HG02588 (cell line): ENCODE measurements around the gene KCNJ18.
"Not testable (repeated sequence)": the region's sequence is repeated elsewhere in the genome, so short reads cannot be mapped to it uniquely, and the experiment has no call there.

Experiments used
- ATAC-seq: cut with Tn5 transposase; IDR thresholded peaks from one replicate; pipeline ENCODE4 v1.9.1; 2021; ENCODE audit warnings: mild to moderate bottlenecking, moderate library complexity; ENCODE audit not compliant: unreplicated experiment

Gene KCNJ18

DNA sequence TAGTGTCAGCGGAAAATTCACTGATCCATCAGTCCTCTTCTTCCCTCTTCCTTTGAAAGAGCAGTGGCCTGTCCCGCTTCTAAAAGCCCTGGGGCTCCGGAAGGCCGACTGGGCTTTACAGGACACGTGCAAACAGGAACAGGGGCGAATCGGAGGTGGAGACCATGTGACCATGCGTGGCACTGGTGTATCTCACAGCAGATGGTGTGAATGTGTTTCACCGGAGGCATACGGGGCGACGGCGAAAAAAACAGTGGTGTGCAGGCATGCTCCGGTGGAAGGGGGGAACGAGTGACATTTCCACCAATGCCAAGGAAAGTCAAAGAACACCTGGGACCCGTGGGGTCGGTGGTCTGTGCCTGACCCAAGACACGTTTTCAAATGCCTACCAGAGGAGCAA, 8.4 kb upstream of the KCNJ18 start:
- not testable (repeated sequence) for ATAC-seq

DNA sequence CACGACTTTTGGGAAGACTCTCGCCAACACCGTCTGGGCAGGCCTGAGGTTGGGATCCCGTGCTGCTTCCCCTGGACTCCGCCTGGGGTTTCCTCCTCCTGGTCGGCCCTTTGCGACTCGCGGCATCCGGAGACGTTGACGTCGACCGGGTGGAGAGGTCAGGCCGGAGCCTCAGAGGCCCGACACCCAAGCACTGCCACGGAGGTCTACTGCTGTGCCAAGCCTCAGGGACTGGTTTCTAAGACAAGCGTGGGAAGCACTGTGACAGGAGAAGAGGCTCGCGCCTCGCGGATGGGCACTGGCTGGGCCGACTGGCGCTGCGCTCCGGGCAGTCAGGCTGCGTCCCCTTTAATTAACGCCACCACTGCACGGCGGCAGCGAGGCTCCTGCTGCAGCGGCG, 7.9 kb upstream of the KCNJ18 start:
- ATAC-seq: not testable (repeated sequence)

DNA sequence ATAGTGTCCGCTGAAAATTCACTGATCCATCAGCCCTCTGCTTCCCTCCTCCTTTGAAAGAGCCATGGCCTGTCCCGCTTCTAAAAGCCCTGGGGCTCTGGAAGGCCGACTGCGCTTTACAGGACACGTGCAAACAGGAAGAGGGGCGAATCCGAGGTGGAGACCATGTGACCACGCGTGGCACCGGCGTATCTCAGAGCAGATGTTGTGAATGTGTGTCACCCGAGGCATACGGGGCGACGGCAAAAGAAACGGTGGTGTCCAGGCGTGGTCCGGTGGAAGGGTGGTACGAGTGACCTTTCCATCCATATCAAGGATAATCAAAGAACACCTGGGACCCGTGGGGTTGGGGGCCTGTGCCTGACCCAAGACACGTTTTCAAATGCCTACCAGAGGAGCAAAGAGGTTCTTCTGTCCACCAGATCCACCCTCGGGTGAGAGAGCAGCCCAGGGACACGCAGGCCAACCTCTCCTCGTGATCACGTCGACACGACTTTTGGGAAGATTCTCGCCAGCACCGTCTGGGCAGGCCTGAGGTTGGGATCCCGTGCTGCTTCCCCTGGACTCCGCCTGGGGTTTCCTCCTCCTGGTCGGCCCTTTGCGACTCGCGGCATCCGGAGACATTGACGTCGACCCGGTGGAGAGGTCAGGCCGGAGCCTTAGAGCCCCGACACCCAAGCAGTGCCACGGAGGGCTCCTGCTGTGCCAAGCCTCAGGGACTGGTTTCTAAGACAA, 7.1 kb upstream of the KCNJ18 start:
- not testable (repeated sequence) for ATAC-seq

DNA sequence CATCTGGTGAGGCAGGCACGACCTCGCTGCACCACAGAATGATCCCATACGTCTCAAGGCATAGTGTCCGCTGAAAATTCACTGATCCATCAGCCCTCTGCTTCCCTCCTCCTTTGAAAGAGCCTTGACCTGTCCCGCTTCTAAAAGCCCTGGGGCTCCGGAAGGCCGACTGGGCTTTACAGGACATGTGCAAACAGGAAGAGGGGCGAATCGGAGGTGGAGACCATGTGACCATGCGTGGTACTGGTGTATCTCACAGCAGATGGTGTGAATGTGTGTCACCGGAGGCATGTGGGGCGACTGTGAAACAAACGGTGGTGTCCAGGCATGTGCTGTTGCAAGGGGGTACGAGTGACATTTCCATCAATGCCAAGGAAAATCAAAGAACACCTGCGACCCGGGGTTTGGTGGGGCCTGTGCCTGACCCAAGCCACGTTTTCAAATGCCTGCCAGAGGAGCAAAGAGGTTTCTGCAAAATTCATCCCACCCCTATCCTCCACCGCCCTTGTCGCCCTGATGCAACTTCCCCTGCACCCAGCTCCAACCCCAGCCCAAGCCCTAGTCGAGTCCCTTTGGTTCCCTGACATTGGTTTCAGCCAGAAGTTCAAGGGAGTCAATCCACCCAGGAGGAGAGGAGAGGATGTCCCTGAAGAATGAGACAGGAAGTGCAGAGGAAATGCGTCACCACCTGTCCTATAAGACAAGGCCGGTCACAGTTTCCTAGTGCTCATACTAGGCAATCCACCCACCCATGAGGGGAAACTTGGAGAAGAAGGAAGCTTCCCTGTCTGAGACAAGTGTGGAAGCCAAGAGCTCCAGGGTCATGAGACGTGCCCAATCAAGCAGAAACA, 5.9 kb upstream of the KCNJ18 start:
- ATAC-seq: no peak

DNA sequence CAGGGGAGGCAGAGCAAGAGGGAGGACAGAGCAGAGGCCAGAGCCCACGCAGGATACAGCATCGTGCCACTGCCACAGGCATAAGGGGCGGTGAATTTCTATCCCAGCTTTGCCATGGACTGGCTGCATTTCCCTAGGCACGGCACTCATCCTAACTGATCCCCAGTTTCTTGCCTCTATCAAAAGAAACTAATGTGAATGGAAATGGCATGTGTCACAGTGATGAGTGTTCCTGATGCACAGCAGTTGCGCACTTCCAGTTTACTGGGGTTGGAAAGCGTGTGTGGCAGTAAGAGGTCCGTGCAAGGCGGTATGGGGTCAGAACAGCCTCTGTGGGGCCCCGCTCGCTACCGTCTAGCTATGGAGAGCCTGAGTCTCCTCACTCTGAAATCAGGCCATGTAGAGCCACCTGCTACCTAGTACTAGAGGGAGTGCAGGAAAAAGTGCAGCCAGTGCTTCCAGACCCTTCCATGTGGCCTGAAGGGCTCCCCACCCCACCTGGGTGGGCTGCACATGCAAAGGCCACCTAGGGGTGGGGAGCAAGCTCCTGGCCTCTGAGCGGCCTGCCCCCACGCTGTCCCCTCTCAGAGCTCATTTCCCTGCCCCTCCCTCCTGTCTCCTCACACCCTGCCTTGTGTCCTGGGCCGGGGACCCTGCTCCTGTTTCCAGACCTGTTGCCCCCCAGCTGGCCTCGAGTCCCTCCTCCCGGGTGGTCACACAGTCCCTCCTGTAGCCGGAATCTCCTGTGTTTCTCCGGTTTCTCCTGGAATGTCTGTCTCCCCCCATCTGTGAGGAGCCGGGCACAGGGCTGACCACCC, 5.0 kb upstream of the KCNJ18 start:
- no peak for ATAC-seq

DNA sequence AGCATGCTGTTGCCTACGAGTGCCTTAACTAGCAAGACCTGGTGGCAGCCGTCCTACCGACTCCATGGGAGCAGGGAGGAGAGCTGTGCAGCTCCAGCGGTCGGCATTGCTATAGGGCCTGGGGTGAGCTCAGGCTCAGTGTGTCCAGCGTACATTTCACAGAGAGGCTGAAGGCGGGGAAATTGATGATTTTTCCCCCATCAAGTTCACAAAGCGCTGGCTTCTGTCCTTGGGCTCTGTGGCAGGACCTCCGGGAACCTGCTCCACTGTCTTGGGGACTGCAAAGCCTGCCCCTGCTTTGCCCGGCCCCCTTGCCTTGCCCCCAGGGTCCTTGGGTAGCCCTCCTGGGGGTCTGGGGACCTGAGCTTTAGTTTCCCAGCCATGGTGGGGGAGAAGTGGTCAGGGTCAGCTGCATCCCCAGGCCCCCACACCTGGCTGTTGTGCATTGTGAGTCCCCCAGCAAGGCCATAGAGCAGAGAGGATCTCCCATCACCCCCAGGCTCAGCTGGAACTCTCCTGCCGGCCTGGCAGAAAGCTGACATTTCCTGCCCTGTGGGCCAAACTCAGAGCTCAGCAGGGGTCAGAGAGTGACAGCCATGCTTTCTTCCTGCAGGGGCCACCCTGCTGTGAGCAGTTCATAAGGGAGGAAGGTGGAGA, 3.9 kb upstream of the KCNJ18 start:
- no peak for ATAC-seq

DNA sequence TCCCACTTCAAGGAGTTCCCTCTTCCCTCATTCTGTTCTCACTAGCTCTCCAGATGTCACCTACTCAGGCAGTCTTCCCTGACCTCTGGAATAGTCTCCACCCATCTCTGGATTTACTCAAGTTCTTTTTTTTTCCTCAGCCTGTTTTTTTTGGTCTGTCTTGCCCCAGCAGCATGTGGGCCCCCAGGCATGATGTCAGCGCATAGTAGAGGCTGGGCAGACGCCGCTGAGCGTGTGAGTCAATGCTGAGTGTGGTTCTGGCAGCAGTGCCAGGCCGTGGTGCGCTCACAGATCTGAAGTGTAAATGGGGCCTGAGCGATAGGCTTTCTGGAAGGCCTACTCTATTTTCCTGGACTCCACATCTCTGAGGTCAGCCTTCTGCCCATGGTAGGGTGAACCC, 2.7 kb upstream of the KCNJ18 start:
- no peak for ATAC-seq

DNA sequence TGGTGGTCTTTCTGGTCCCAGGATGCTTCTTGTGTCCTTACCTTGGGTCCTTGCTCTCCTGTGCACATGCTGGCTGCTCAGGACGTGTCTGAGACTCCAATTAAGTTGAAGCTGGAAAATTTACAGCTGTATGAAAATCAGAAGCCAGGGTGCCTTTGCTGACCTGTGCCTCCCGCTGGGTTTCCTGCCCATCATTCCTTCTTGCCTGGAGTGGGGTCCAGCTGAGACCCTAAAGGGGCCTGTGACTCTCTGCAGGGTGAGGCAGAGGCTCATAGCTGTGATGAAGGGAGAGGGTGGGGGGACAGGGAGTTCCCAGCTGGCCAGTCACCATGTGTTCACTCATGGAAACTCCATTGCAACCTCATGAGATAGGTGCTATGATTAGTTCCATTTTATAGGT, 1.5 kb upstream of the KCNJ18 start:
- ATAC-seq: not testable (repeated sequence)

DNA sequence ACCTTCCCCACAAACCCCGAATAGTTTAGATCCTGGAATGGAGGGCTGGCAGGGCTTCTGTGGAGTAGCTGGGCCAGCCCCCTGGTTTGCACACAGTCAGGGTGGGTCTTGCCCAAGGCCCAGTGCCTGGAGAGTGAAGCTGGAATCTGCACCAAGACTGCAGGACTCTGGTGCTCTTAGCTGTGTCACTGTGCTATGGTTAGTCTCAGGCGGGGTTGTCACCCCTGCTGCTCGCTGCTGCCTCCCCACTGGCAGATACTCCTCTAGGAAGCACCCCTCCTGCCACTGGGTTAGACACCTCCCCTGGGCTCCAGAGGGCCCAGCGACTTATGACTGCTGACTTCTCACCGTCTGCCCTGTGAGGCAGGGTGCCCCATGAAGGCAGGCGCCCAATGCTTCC, 842 bp upstream of the KCNJ18 start:
- ATAC-seq: not testable (repeated sequence)

DNA sequence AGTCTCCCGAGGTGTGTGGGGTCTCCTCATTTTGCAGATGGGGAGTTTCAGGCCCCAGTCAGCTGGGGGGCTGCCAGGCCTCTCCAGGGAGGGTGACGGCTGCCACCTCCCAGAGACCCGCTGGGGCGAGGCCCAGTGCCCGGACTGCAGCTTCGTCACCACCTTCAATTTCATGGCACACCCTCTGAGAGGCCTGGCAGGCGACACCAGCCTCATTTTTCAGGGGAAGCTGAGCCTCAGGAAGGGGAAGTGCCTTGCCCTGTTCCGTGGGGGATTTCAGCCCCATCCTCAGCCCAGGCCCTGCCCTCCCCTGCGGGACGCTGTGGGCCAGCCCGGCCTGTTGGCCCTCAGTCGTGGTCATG, 362 bp downstream of the KCNJ18 start:
- not testable (repeated sequence) for ATAC-seq

DNA sequence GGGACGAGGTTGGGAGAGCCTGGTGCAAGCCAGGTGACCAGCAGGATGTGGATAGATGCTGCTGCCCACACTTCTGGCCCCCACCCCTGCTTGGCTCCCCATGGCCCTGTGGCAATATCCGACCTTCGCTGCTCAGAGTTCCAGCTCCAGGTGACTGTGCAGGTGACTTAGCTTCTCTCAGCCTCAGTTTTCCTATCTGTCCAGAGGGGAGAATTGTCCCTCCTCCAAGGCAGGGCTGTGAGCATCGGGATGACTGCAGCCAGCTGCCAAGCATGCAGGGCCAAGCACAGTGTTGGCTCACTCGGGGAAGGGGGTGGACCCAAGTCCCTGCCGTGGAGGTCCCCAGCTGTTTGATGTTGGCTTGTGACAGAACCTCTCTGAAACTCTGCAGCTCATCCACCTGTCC, 1.1 kb downstream of the KCNJ18 start:
- ATAC-seq: not testable (repeated sequence)

DNA sequence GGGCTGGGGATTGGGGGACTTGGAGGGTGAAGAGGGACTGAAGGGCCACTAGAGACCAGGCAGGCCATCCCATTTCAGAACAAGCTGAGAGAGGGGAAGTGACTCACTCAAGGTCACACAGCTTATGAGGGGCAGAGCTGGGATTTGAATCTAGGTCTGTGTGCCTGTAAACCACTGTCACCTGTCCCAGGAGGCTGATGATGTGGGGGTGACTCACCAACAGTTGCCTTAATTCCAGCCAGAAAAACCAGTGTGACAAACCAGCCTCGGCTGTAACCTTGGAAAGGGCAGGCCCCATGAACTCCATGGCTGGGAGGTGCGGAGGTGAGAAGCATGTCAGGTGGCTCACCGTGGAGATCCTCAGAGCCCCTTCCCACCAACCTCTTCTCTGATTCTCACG, 1.6 kb downstream of the KCNJ18 start:
- not testable (repeated sequence) for ATAC-seq

DNA sequence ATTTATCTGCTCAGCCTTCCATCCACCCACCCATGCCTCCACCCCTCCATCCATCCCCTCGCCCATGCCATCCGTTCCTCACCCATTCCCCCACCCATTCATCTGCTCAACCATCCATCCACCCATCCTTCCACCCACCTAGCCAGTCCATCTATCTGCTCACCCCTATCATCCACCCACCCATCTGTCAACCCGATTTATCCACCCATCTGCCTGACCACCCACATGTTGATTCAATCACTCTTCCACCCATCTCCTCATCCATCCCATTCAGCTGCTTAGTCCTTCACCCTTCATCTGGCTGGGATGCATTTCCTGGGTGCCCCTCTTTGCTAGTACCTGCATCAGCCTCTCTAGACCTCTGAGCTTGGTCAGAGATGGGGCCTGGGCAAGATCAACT, 3.9 kb downstream of the KCNJ18 start:
- ATAC-seq: not testable (repeated sequence)

DNA sequence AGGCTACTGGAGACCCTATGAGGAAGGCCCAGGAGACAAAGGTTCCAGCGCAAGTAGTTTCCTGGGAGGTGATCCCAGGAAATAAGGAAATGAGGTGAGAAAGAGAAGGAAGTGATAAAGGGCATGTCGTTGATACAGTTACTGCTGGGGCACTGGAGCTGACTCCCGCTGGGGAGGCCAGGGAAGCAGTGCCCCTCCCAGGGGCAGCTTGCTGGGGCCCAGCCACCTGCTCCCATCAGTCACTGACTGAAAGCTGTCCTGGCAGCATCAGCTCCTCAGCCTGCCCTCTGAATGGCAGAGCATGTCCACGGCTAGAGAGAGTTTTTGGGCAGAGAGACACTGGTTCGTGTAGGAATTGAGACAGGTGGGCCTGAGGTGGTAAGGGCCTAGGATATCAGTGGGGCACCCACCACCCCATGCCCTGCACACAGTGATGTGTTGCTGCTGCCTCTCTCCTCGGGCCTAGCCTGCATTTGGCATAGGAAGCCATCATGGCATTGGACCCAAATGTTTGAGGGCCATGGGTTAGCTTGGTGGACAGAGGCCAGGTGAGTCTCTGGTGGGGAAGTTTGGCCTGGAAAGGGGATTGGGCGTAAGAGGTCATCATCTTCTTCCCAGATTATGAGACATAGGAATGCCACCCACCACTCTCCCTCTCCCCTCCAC, 4.7 kb downstream of the KCNJ18 start:
- ATAC-seq: not testable (repeated sequence)

DNA sequence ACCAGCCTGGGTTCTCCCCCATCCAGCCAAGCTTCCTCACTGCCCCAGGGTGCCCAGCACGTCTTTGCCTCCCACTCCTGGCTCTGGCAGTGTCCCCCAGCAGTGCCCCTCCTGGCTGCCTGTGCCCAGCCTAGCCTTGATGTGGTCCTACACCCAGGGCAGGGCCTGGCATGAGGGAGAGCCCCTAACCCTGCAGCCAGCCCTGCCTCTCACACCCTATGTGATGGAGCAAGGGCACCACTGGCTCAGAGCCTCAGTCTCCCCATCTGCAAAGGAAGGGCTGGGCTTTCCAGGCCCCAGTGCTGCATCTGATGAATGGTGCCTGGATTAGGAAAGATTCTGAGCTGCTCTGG, 5.2 kb downstream of the KCNJ18 start:
- not testable (repeated sequence) for ATAC-seq

DNA sequence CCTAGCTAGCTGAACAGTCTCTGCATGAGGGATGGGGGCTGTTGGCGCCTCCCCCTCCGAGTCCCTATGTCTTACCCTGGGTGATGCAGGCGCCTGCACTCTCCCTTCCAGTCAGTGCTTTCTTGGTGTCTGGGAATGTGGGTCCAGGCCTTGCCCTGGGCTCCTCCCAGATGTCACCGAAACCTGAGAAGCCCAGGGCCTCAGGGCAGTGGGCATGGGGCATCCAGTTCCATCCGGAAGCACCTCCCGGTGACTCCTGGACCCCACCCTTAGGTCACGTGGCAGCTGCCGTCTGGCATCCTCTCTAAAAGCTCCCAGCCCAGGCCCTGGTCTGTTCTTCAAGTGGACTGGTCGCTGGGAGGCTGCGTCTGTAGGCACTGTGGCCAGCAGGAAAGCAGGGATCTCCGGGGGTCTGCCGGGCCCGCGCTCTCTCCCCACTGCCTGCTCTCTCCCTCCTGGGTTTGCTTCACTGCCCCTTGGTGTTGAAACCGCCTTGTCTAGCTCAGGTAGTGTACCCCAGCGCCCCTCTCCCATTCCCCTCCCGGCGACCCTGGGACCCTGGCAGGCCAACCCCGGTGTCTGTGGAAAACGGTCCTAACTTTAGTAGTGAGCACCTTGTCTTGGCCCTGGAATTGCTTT, 6.2 kb downstream of the KCNJ18 start:
- ATAC-seq: not testable (repeated sequence)

DNA sequence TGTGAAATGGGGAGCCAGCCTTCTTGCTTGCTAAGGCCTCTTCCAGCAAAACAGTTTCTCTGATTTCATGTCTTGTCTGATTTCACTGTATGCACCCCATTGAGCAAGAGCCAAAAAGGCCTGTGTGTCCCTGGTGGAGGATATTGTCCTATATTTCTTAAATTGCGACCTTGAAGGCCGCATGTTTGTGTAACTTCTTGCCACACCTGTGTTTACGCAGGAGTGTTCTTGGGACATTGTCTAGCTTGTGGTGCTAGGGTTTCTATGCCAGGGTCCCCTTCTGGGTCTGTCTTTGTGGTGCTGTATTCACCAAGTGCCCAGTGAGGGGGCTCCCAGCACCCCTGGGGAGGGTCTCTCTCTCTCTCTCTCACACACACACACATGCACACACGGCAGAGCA, 6.8 kb downstream of the KCNJ18 start:
- not testable (repeated sequence) for ATAC-seq

DNA sequence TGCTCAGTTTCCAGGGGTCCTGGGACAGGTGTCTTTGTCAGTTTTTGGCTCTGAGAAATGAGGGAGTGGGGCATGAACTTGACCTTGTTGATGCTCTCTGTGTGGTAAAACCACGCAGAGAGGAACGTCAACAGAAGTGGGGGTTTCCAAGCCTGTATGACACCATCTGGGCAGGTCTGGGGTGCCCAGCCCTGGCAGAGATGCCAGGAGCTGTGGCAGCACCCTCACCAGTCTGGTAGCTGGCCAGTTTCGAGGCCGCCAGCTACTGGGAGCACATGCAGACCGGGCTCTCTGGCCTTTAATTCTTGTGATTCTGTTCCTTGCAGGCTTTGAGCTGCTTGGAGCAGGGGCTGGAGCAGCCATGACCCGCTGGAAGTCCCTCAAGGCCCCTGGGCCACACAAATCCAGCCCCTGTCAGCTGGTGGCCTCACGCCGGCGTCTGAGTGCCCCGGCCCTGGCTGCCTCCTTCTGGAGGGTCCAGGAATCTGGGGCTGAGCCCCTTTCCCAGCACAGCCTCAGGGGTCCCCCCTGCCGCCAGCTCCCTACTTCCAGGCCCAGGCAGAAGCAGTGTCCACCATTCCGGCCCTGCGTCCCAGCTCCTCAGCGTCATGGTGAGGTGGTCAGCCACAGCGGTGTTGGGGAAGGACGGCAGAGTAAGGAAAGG, 7.4 kb downstream of the KCNJ18 start:
- ATAC-seq: not testable (repeated sequence)

DNA sequence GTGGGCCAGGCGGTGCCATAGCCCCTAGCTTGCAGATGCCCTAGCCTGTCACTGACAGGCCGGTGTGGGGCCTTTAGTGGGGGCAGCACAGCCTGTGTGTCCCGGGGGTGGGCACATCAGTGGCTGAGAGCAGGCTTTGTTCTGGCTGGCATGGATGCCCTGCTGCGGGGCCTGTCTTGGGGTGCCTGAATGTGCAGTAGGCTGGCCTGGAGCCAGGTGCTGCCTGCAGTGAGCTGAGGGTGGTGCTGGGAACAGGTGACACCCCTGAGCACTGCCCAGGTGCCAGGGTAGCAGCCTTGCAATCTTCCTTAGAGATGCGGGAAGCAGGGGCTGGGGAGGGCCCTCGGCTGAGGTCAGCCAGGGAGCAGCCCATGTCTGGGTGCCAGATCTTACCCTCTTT, 8.8 kb downstream of the KCNJ18 start:
- ATAC-seq: not testable (repeated sequence)
